ENCODE measurements around the gene HMX1.

Gene HMX1

GRCh38 chr4:8855818-8856245, 15.8 kb downstream of the HMX1 start:
- no peak for DNase-seq (ENCODE audit: low read depth)

GRCh38 chr4:8854931-8855330, 16.7 kb downstream of the HMX1 start:
- DNase-seq (ENCODE audit: low read depth): no peak

GRCh38 chr4:8854016-8854415, 17.6 kb downstream of the HMX1 start:
- DNase-seq (ENCODE audit: low read depth): no peak

GRCh38 chr4:8853249-8853648, 18.4 kb downstream of the HMX1 start:
- no peak for DNase-seq (ENCODE audit: low read depth)

- no peak for DNase-seq (ENCODE audit: low read depth)
Observed at GRCh38 chr4:8852118-8852704, 19.4 kb downstream of the HMX1 start.

GRCh38 chr4:8851321-8852117, 20.1 kb downstream of the HMX1 start:
- no peak for DNase-seq (ENCODE audit: low read depth)

GRCh38 chr4:8850830-8851188, 20.8 kb downstream of the HMX1 start:
- no peak for DNase-seq (ENCODE audit: low read depth)

GRCh38 chr4:8850074-8850829, 21.4 kb downstream of the HMX1 start:
- DNase-seq (ENCODE audit: low read depth): no peak

- DNase-seq (ENCODE audit: low read depth): no peak
Observed at GRCh38 chr4:8849266-8850073, 22.2 kb downstream of the HMX1 start.

GRCh38 chr4:8848507-8849265, 23.0 kb downstream of the HMX1 start:
- DNase-seq (ENCODE audit: low read depth): no peak

GRCh38 chr4:8847764-8848163, 23.9 kb downstream of the HMX1 start:
- DNase-seq (ENCODE audit: low read depth): no peak

- DNase-seq (ENCODE audit: low read depth): no peak
Observed at GRCh38 chr4:8847331-8847730, 24.3 kb downstream of the HMX1 start.

- no peak for DNase-seq (ENCODE audit: low read depth)
Observed at GRCh38 chr4:8846826-8847225, 24.8 kb downstream of the HMX1 start.

- DNase-seq (ENCODE audit: low read depth): no peak
Observed at GRCh38 chr4:8846046-8846720, 25.5 kb downstream of the HMX1 start.

- no peak for DNase-seq (ENCODE audit: low read depth)
Observed at GRCh38 chr4:8844976-8845690, 26.5 kb downstream of the HMX1 start.

- DNase-seq (ENCODE audit: low read depth): no peak
Observed at GRCh38 chr4:8843597-8843996, 28.0 kb downstream of the HMX1 start.

- DNase-seq (ENCODE audit: low read depth): no peak
Observed at GRCh38 chr4:8842614-8843013, 29.0 kb downstream of the HMX1 start.

- DNase-seq (ENCODE audit: low read depth): no peak
Observed at GRCh38 chr4:8841678-8842268, 29.9 kb downstream of the HMX1 start.

GRCh38 chr4:8840816-8841455, 30.7 kb downstream of the HMX1 start:
- DNase-seq (ENCODE audit: low read depth): no peak

Measured in EH (cell line).